Mononuclear cell (primary cell): ENCODE data around the gene DNA2. TPM values are rescaled to one million over a fixed set of nuclear protein-coding genes. Genes with fewer than 3 reads are reported as not detected.
A peak's percentile ranks its signal among the peaks of the same experiment; 100 is the strongest.
"Not testable (repeated sequence)": the region's sequence is repeated elsewhere in the genome, so short reads cannot be mapped to it uniquely, and the experiment has no call there.

Source experiments
- H3K27me3 ChIP-seq: 2 replicates; pipeline ENCODE4 v1.6.0; 2011; ENCODE audit warnings: low read length, control low read depth; ENCODE audit not compliant: insufficient read depth
- H3K4me1 ChIP-seq: 2 replicates; pipeline ENCODE4 v1.5.1; 2011; ENCODE audit warnings: mild to moderate bottlenecking, low read length, control low read depth; ENCODE audit not compliant: insufficient read depth
- H3K4me3 ChIP-seq: 2 replicates; pipeline ENCODE4 v1.5.1; 2011; ENCODE audit warnings: mild to moderate bottlenecking, low read length, moderate library complexity
- H3K9me3 ChIP-seq: 2 replicates; pipeline ENCODE4 v1.5.1; 2011; ENCODE audit warnings: low read depth, mild to moderate bottlenecking, control low read depth, low read length
- total RNA-seq: library from RNA; depleted of rRNA; stranded (reverse); fragments of >200 nt; gene quantifications from one replicate; pipeline ENCODE4 v1.2.3, GENCODE V29; 2012

The DNA2 gene, protein sequence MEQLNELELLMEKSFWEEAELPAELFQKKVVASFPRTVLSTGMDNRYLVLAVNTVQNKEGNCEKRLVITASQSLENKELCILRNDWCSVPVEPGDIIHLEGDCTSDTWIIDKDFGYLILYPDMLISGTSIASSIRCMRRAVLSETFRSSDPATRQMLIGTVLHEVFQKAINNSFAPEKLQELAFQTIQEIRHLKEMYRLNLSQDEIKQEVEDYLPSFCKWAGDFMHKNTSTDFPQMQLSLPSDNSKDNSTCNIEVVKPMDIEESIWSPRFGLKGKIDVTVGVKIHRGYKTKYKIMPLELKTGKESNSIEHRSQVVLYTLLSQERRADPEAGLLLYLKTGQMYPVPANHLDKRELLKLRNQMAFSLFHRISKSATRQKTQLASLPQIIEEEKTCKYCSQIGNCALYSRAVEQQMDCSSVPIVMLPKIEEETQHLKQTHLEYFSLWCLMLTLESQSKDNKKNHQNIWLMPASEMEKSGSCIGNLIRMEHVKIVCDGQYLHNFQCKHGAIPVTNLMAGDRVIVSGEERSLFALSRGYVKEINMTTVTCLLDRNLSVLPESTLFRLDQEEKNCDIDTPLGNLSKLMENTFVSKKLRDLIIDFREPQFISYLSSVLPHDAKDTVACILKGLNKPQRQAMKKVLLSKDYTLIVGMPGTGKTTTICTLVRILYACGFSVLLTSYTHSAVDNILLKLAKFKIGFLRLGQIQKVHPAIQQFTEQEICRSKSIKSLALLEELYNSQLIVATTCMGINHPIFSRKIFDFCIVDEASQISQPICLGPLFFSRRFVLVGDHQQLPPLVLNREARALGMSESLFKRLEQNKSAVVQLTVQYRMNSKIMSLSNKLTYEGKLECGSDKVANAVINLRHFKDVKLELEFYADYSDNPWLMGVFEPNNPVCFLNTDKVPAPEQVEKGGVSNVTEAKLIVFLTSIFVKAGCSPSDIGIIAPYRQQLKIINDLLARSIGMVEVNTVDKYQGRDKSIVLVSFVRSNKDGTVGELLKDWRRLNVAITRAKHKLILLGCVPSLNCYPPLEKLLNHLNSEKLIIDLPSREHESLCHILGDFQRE
- total RNA-seq = 7.5 TPM

DNA sequence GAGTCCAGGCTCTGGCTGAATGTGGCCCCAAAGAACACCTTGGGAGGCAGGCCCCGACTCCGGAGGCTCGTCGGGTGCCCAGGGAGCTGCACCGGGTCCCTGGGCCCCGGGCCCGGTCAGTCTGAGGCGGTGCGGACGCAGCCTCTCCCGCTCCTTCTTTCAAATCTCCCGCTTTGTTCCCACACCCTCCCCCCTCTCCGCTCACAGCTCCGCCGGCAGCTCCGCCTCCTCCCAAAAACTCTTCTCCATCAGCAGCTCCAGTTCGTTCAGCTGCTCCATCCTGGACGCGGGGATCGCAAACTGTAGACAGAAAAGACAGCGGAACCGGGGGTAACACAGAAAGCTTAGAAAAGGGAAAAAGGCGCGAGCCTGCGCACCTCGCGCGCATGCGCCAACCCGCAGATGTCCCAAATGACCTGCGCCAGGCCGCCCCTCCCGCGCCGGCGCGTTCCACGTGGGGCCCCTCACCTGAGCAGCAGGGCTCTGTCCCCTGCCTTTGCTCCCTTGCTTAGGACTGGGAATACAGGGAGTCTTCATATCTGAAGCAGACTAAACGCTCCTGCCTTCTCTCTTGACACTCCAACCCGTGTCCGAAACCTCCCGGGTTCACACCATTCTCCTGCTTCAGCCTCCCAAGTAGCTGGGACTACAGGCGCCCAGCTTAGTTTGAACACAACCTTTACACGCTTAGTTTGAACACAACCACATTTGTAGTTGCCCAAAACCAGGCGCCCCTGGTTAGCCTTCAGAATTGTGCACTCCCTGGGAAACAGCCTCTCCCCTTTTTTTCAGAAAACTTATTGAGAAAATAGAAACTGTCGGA is at the start of gene DNA2:
Gene DNA2, minus strand, starts transcription at position 388 of the 823 bp plus-strand sequence. Its CDS starts 109 bp downstream, at position 279.
- Histone ChIP-seq H3K9me3 (no peaks in the 10 kb centered on the region), H3K4me3 (peak within 1 kb of the TSS; percentile 63), H3K27me3 (no peaks in the 10 kb centered on the region), H3K4me1 (peaks cover 18% of the 10 kb centered on the region)

DNA sequence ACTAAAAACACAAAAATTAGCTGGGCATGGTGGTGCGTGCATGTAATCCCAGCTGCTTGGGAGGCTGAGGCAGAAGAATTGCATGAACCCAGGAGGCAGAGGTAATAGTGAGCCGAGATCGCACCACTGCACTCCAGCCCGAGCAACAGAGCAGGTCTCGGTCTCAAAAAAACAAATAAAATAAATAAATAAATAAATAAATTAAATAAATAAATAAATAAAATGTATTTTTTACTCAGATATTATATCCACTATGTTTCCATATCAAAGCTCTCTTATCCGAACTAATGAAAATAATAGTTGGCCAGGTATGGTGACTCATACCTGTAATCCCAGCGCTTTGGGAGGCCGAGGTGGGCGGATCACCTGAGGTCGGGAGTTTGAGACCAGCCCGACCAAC is 46.8 kb upstream of the DNA2 start:
- not testable (repeated sequence) for H3K4me3 ChIP-seq, H3K4me1 ChIP-seq, H3K27me3 ChIP-seq, H3K9me3 ChIP-seq

DNA sequence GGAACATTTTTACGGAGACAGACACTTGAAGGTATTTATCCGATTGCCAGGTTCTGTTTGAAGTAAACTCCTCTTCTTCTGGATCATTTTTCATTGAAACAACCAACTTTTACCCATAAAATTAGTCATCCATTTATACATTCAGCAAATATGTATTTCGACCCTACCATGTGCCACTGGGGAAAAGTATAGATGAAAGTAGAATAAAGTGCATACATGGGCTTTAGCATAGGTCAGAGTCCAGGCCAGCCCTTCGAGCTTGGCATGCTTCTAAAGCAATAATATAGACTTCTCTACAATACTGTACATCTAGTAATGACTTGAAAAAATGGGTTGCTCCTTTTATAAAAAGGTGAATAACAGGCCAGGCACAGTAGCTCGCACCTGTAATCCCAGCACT is 45.4 kb upstream of the DNA2 start:
- no peaks in the 10 kb centered on the region for H3K9me3 ChIP-seq
- no peaks in the 10 kb centered on the region for H3K4me1 ChIP-seq
- H3K27me3 ChIP-seq = no peaks in the 10 kb centered on the region
- no peak overlapping the region for H3K4me3 ChIP-seq

DNA sequence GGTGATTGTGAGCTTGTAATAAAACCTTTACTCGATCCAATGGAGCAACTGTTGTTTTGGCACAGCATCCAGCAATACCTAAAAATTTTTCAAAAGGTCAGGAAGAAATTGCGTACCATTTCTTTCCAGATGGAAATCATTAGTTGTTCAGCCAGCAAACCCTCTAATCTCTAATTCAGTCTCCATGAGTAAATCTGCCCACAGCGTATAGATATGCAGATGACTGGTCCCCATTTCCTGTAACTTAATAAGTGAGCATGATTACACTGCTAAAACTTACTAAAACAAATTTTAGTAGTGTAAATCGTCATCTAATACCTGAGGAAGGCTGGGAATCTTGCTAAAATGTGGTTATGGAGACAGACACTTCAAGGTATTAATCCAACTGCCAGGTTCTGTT is 45.0 kb upstream of the DNA2 start:
- H3K4me1 ChIP-seq = no peaks in the 10 kb centered on the region
- no peak overlapping the region for H3K4me3 ChIP-seq
- H3K9me3 ChIP-seq = no peaks in the 10 kb centered on the region
- H3K27me3 ChIP-seq = no peaks in the 10 kb centered on the region

DNA sequence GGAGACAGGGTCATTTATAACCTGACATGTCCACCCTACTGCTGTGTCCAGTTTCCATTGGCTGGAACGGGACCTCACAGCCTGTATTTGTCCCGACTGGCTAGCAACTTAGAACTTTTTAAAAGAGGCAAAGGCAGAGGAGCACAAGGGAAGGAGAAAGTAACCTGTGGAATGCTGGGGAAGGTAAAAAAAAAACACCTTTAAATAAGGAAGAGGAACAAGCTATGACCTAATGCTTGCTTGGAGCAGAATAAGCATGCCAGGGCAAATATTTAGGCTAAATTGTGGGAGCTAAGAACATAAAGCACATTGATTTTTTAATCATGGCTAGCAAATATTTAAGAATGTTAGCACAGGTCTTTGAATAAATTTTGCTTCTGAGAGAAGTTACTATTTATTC is 44.4 kb upstream of the DNA2 start:
- not testable (repeated sequence) for H3K4me3 ChIP-seq, H3K4me1 ChIP-seq, H3K9me3 ChIP-seq, H3K27me3 ChIP-seq

DNA sequence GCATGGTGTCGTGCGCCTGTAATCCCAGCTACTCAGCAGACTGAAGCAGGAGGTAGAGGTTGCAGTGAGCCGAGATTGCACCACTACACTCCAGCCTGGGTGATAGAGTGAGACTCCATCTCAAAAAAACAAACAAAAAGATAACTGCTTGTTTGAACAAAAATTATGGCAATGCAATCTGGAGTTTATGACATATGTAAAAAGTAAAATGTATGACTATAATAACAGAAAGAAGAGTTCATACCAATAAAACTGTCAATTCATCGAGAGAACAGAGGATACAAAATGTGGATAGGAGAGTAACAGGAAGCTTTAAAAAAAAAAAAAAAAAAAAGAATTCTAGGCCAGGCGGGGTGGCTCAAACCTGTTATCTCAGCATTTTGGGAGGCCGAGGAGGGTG is 36.3 kb upstream of the DNA2 start:
- Histone ChIP-seq H3K9me3 (no peaks in the 10 kb centered on the region), H3K4me3 (no peak overlapping the region), H3K27me3 (no peaks in the 10 kb centered on the region), H3K4me1 (no peaks in the 10 kb centered on the region)

DNA sequence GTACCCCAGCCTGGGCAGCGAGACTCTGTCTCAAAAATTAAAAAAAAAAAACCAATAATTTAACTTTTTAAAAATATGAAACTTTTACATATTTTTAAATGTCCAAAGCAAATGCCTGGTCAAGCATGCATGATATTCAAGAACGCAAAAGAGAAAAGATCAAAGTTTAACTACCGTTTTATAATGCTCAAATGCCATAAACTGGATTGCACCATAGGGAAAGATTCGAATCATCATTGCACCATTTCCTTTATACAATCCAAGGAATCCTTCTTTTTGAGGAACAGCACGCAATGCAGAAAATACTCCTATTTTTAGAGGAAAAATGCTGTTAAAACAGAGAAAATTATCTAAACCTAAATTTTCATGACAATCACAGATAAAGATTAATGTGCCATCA is 34.6 kb upstream of the DNA2 start:
- Histone ChIP-seq H3K4me3 (no peak overlapping the region), H3K4me1 (no peaks in the 10 kb centered on the region), H3K9me3 (no peaks in the 10 kb centered on the region), H3K27me3 (no peaks in the 10 kb centered on the region)

DNA sequence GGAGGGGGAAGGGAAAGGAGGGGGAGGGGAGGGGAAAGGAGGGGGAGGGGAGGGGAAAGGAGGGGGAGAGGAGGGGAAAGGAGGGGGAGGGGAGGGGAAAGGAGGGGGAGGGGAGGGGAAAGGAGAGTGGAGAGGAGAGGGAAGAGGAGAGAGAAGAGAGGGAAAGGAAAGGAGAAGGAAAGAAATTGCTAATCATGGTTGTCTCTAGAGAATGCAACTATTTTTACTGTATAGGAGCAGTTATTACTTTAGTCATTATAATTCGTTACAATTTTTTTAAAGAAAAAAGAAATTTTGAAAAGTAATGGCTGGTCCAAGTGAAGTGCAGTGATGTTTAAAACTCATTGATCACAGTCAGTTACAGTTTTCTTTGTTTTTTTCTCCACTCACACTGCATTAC is 31.1 kb upstream of the DNA2 start:
- H3K4me3 ChIP-seq = no peak overlapping the region
- H3K9me3 ChIP-seq = no peaks in the 10 kb centered on the region
- no peaks in the 10 kb centered on the region for H3K27me3 ChIP-seq
- no peaks in the 10 kb centered on the region for H3K4me1 ChIP-seq

DNA sequence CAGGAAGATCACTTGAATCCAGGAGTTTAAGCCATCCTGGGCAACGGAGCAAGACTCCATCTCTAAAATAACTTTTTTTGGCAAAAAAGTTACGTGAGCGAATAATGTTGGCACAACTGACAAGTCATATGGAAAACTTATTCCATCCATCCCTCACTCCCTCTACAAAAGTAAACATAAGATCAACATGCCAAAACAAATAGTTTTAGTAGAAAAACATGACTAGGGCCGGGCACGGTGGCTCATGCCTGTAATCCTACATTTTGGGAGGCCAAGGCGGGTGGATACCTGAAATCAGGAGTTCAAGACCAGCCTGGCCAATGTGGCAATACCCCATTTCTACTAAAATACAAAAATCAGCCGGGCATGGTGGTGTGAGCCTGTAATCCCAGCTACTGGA is 29.9 kb upstream of the DNA2 start:
- Histone ChIP-seq H3K4me1 (no peaks in the 10 kb centered on the region), H3K27me3 (no peaks in the 10 kb centered on the region), H3K4me3 (no peak overlapping the region), H3K9me3 (no peaks in the 10 kb centered on the region)

DNA sequence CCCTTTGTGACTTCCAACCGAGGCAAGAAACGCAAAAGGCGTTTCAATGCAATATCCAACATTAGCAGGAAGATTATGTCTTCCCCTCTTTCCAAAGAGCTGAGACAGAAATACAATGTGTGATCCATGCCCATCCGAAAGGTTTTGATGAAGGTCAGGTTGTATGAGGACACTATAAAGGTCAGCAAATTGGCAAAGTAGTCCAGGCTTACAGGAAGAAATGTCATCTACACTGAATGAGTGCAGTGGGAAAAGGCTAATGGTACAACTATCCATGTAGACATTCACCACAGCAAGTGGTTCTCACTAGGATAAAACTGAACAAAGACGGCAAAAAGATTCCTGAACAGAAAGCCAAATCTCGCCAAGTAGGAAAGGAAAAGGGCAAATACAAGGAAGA is 27.8 kb upstream of the DNA2 start:
- no peaks in the 10 kb centered on the region for H3K4me1 ChIP-seq
- H3K27me3 ChIP-seq = no peaks in the 10 kb centered on the region
- H3K9me3 ChIP-seq = no peaks in the 10 kb centered on the region
- H3K4me3 ChIP-seq = no peak overlapping the region

DNA sequence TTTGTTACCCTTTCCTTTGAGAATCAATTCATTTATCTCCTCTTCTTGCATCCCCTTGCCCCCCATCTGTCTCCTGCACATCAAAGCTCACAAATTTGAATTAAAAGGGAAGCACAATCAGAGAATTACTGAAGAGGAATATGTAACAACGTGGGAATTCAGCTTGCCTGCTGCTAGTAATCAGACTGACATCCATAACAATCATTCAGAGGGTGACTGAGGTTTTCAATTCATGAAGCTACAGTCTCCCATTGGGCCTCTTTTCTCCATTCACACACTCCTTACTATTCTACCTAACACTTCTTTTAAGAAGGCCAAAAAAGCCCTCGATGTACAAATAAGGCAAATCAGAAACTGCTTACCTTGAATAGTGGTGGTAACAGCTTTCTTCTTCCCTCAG is 24.3 kb upstream of the DNA2 start:
- Histone ChIP-seq H3K27me3 (no peaks in the 10 kb centered on the region), H3K4me3 (no peak overlapping the region), H3K9me3 (no peaks in the 10 kb centered on the region), H3K4me1 (peaks cover 9% of the 10 kb centered on the region)

DNA sequence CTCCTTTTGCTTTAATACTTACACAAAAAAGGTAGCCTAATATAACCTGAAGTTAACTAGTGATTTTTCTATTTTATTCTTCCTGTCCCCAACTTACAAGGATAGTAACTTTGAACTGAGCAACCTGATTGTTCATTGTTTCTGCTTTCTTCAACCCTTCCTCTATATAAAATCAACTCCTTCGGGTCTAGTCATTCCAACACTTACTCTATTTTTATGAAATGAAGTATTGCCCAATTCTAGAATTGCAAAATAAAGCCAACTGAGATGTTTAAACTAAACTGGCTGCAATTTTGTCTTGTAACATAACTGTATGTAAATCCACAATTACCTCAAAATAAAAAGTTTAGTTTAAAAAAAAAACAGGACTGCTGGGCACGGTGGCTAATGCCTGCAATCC is 20.3 kb upstream of the DNA2 start:
- H3K9me3 ChIP-seq = no peaks in the 10 kb centered on the region
- H3K4me3 ChIP-seq = no peak overlapping the region
- peaks cover 17% of the 10 kb centered on the region for H3K4me1 ChIP-seq
- no peaks in the 10 kb centered on the region for H3K27me3 ChIP-seq

DNA sequence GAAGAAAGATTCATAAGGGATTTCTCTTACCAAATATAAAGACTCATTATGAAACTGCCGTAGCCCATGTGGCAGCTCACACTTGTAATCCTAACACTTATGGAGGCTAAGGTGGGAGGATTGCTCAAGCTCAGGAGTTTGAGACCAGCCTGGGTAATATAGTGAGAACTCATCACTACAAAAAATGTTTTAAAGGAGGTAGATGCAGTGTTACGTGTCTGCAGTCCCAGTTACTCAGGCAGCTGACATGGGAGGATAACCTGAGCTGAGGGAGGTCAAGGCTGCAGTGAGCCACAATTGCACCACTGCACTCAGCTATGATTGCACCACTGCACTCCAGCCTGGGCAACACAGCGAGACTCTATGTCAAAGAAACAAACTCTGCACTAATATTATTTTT is 18.1 kb upstream of the DNA2 start:
- Histone ChIP-seq H3K4me1 (peaks cover 17% of the 10 kb centered on the region), H3K4me3 (no peak overlapping the region), H3K27me3 (no peaks in the 10 kb centered on the region), H3K9me3 (no peaks in the 10 kb centered on the region)

DNA sequence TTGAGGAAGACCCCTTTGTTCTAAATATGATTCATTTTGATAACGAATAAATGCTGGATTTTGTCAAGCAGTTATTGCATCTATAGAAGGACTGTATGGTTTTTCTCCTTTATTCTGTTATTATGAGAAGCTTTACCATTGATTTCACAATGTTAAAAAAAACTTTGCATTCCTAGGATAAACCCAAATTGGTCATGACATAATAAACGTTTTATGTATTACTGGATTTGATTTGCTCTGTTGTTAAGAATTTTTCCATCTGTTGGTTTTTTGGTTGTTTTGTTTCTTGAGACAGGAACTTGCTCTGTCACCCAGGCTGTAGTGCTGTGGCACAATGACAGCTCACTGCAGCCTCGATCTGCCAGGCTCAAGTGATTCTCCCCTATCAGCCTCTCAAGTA is 2.2 kb upstream of the DNA2 start:
- Histone ChIP-seq H3K27me3 (no peaks in the 10 kb centered on the region), H3K4me1 (peaks cover 18% of the 10 kb centered on the region), H3K4me3 (no peak overlapping the region), H3K9me3 (no peaks in the 10 kb centered on the region)
